HuH-7.5 (cell line): Measurements from ENCODE around the gene CDC23.
"Not testable (repeated sequence)": the region's sequence is repeated elsewhere in the genome, so short reads cannot be mapped to it uniquely, and the experiment has no call there.

Experiments
- DNase-seq: peaks from one replicate; pipeline ENCODE4 v3.0.0; 2011; ENCODE audit warnings: low spot score

The CDC23 gene

DNA sequence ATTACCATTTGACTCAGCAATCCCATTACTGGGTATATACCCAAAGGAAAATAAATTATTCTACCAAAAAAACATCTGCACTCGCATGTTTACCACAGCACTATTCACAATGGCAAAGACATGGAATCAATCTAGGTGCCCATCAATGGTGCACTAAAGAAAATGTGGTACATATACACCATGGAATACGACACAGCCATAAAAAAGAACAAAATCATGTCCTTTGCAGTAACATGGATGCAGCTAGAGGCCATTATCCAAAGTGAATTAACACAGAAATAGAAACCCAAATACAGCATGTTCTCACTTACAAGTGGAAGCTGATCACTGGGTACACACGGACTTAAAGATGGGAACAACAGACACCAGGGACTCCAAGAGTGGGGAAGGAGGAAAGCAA is 2.1 kb downstream of the CDC23 start:
- DNase-seq = no peak

GRCh38 chr5:138193859-138194258 is 19.3 kb downstream of the CDC23 start:
- DNase-seq = not testable (repeated sequence)

GRCh38 chr5:138192826-138193225 is 20.3 kb downstream of the CDC23 start:
- DNase-seq = no peak

DNA sequence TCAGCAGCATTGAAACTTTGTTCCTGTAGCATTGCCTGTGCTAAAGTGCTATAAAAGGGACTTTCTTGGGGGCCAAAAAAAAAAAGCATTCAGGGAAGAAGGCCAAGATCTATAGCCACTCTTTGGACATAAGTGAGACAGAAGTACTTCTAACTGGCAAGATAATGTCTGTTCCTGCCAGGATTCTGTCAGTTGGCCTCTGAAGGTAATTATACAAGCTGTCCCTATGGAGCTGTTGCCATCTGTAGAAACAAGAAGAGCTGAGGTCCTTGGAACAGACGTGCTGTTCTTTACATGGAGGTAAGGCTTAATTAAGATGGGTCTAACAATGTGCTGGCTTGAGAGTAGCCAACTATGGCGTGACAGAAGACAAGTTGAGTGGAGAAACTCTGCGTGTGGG is 24.5 kb downstream of the CDC23 start:
- no peak for DNase-seq

GRCh38 chr5:138186002-138186447 is 27.1 kb downstream of the CDC23 start:
- DNase-seq = no peak

DNA sequence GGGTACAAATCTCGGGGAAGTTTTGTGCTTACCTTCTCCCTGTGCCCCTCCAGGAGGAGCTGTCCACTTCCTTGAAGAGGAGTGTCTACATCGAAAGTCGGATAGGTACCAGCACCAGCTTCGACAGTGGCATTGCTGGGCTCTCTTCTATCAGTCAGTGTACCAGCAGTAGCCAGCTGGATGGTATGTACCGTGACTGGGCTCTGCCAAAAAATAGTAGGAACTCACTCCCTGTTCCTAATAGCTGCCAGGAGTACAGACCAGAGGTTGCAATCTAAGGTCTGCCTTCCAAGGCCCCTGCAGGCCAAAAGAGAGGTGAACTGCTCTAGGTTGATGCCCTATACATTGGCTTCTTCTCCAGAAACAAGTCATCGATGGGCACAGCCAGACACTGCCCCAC is 30.3 kb downstream of the CDC23 start:
- DNase-seq = no peak

DNA sequence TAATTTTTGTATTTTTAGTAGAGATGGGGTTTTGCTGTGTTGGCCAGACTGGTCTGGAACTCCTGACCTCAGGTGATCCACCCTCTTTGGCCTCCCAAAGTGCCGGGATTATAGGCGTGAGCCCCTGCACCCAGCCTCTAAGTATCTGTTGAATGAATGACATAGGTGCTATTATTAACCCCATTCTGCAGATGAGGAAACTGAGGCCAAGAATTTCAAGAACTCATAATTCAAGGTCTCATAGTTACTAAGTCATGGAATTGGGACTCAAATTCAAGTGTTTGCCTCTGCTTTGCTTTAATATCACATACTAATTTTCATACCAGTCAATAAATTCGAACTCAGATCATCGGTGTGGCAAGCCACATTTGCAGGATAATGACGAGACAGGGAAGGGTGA is 32.3 kb downstream of the CDC23 start:
- no peak for DNase-seq

- DNase-seq = peak; percentile 12
Measured at GRCh38 chr5:138180183-138180782, 32.8 kb downstream of the CDC23 start.

GRCh38 chr5:138179277-138179857 is 33.8 kb downstream of the CDC23 start:
- DNase-seq = no peak

DNA sequence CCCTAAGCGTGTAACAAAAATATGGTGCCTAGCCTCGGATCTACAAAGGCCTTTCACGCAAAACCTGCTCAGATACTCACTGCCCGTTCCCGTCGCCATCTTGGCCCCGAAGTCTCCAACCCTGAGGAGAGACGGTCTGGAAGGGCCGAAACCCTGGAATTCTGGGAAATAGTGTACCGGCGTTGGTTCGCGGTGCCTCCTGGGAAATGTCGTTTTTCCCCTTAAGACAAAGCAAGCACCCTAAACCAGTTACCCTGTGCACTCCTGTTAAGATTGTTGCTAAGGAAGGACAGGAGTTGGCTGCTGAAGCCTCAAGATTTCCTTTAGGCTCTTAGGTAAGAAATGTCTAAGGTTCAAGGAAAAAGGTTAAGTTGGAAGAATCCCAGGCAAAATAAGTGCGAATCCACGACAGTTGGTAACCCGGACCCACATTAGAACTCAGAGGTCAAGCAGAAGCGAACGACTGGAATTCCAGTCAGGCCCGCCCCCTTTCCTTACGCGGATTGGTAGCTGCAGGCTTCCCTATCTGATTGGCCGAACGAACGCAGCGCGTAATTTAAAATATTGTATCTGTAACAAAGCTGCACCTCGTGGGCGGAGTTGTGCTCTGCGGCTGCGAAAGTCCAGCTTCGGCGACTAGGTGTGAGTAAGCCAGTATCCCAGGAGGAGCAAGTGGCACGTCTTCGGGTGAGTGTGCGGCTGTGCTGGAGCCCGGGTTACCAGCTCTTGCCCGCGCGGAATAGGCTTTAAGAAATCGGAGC is 34.4 kb downstream of the CDC23 start, which contains the start of the genes BRD8 and KIF20A:
TSS of gene BRD8 (minus strand) at position 115 of the 761 bp plus-strand sequence. CDS start at position 99, 16 bp downstream.
TSS of gene KIF20A (plus strand) at position 597 of the 761 bp plus-strand sequence. CDS start 569 bp downstream, outside the sequence.
- peak; percentile 52 for DNase-seq

DNA sequence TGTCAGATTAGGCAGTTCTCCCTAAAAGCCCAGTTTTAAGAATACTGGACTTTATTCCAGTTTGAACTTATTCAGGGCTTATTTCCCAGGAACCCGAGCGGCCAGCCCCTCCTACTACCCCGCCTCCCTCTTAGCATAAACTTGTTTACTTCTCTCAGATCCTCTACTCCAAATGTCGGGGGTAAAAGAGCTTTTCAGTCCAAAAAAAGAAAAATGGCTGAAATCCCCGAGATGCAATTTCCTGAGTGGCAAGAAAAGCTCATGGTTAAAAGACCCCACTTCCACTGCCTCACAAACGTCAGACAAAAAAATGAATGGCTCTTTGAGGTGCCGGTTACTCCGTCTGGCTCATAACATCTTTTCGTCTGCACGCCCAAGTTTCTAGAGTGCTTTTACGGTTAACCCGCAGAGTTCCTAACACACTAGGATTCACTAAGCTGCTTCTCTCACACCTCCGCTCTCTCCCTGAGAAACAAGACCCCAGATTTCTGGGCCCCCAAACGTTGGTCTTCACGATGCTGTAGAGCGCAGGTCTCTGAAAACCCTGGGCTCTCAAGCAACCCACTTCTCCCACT is 35.1 kb downstream of the CDC23 start:
- peak; percentile 22 for DNase-seq

GRCh38 chr5:138170299-138170698 is 42.8 kb downstream of the CDC23 start:
- DNase-seq = no peak

GRCh38 chr5:138169124-138169523 is 44.0 kb downstream of the CDC23 start:
- DNase-seq = no peak

DNA sequence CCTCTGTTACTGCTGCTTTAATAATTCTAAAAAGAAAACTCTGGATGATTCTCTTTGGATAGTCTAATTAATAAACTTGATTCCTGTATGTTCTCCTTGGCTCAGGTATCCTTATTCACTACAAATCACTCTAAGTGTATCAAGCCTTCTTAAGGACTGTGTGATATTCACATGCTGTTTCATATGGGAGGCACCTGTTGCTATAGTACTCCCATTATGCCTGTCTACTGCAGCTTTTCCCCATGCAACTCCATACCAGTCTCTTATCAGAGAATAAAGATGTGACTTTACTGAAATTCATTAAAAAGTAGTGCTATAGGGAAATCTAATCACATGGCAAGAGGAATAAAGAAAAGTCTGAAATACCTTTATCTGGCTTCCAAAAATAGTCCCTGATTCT is 49.4 kb downstream of the CDC23 start:
- no peak for DNase-seq

GRCh38 chr5:138160706-138161105 is 52.4 kb downstream of the CDC23 start:
- DNase-seq = no peak

DNA sequence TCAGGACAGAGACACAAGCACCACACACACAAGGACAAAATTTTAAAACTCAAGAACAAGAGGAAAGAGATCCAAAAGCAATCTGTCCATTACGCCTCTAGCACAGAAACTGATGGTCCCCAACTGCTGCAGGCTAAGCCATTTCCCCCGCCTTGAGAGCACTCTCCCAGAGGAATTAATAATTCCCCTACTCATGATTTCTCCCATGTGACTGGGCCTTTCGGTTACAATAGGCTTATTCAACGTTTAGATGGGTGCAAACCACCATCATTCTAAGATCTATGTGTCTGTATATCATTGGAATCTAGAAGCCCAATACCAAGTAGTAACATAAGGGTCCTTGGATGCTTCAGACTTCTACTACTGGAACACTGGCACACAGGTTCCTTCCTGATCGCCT is 53.5 kb downstream of the CDC23 start:
- DNase-seq = no peak

DNA sequence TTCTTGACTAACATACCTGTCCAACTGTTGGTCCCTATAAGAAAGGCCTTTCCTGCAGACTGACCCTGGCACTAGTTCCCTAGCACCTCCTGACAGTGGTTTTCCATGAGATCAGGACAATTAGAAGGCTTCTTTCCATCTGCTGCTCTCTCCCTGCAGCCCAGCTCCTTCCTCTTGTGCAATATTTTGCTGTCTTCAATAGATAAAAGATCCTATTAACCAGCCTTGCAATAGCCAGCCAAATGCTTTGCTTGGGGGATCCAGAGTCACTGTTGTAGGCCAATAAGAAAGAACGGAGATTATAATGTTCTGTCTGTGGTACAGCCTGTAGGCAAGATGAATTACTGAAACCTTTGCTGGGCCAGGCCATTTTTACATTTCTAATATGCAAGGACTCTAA is 55.5 kb downstream of the CDC23 start:
- DNase-seq = no peak

GRCh38 chr5:138155977-138156376 is 57.1 kb downstream of the CDC23 start:
- DNase-seq = not testable (repeated sequence)

- no peak for DNase-seq
Measured at GRCh38 chr5:138149530-138149929, 63.6 kb downstream of the CDC23 start.

GRCh38 chr5:138148811-138149210 is 64.3 kb downstream of the CDC23 start:
- no peak for DNase-seq

GRCh38 chr5:138143578-138143977 is 69.5 kb downstream of the CDC23 start:
- DNase-seq = not testable (repeated sequence)

DNA sequence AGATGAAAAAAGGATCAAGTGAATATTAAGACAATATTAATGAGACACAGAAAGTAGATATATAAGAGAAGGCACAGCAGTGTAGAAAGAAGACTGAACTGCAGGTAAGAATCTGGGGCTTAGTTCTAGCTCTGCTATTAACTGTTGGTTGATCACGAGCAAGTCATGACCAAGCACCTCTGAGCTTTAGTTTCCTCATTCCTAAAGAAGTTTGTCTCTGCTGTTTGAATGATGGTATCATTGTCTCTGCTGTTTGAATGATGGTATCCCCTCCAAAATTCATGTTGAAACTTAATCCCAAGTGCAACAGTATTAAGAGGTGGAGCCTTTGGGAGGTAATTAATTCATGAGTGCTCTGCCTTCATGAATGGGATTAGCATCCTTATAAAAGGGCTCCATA is 71.4 kb downstream of the CDC23 start:
- DNase-seq = no peak

DNA sequence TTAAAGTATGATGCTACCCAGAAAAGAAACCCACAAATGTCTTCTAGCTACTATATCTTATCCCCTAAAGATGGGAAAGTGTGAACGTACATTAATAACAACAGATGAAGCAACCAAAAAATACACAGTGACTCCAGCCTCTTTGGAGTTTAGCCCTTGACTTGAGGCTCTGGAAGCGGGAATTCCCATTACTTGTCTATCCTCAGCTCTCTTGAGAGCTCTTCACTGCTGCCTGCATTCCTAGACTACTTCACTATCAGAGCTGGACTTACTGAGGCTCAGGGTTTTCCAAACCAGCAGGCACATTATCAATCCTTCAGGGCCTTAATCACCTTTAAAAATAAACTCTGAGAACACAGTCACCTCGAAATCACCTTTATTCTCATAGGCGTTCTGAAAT is 72.9 kb downstream of the CDC23 start:
- no peak for DNase-seq
